HL-60/S4 treated with retinoic acid at 250 ng/mL for 4 days and 3 days (cell line): ENCODE data around the gene LYVE1.
"Not testable (repeated sequence)": the region's sequence is repeated elsewhere in the genome, so short reads cannot be mapped to it uniquely, and the experiment has no call there.

Experiments used
- in situ Hi-C: fragments of 300-500 bp; cut with MboI; formaldehyde crosslinking; loops from 2 replicates; pipeline ENCODE4 v1.7.0; 2022; ENCODE audit warnings: low sequenced_read_pairs

The LYVE1 gene

GRCh38 chr11:10568486-10568941, at the start of gene LYVE1:
TSS of gene LYVE1 (minus strand) at chr11:10568665. CDS start at chr11:10568532, 133 bp downstream.
- in situ Hi-C loops: no loop called here

- in situ Hi-C loops: no loop called here
Measured at GRCh38 chr11:10617551-10617950, 49.1 kb upstream of the LYVE1 start.

- in situ Hi-C loops: no loop called here
Measured at GRCh38 chr11:10611979-10612862, 43.8 kb upstream of the LYVE1 start.

GRCh38 chr11:10609636-10610035, 41.2 kb upstream of the LYVE1 start:
- in situ Hi-C loops: no loop called here

GRCh38 chr11:10608584-10608983, 40.1 kb upstream of the LYVE1 start:
- in situ Hi-C loops: no loop called here

- in situ Hi-C loops: no loop called here
Measured at GRCh38 chr11:10607462-10608132, 39.1 kb upstream of the LYVE1 start.

GRCh38 chr11:10606536-10607208, 38.2 kb upstream of the LYVE1 start:
- in situ Hi-C loops: no loop called here

- in situ Hi-C loops: no loop called here
Measured at GRCh38 chr11:10605941-10606381, 37.5 kb upstream of the LYVE1 start.

- in situ Hi-C loops: no loop called here
Measured at GRCh38 chr11:10604798-10605197, 36.3 kb upstream of the LYVE1 start.

- in situ Hi-C loops: no loop called here
Measured at GRCh38 chr11:10604340-10604748, 35.9 kb upstream of the LYVE1 start.

- in situ Hi-C loops: no loop called here
Measured at GRCh38 chr11:10603721-10604297, 35.3 kb upstream of the LYVE1 start.

GRCh38 chr11:10602945-10603344, 34.5 kb upstream of the LYVE1 start:
- in situ Hi-C loops: no loop called here

- in situ Hi-C loops: no loop called here
Measured at GRCh38 chr11:10602366-10602765, 33.9 kb upstream of the LYVE1 start.

- in situ Hi-C loops: no loop called here
Measured at GRCh38 chr11:10601837-10602236, 33.4 kb upstream of the LYVE1 start.

GRCh38 chr11:10600570-10601248, 32.2 kb upstream of the LYVE1 start:
- in situ Hi-C loops: no loop called here

GRCh38 chr11:10599388-10600175, 31.1 kb upstream of the LYVE1 start:
- in situ Hi-C loops: no loop called here

- in situ Hi-C loops: no loop called here
Measured at GRCh38 chr11:10598816-10599215, 30.4 kb upstream of the LYVE1 start.

GRCh38 chr11:10597877-10598351, 29.4 kb upstream of the LYVE1 start:
- in situ Hi-C loops: no loop called here

GRCh38 chr11:10595840-10596239, 27.4 kb upstream of the LYVE1 start:
- in situ Hi-C loops: not testable (repeated sequence)

- in situ Hi-C loops: no loop called here
Measured at GRCh38 chr11:10594407-10594806, 25.9 kb upstream of the LYVE1 start.
